ENCODE data around the gene LTA.

GRCh38 chr6:31528307-31528777 is 43.7 kb upstream of the LTA start:
- TF ChIP-seq CTCF (IDR thresholded peaks at IDR 0.05): no peak
- TF ChIP-seq EZH2 (IDR thresholded peaks at IDR 0.05; ENCODE audit: borderline replicate concordance, insufficient read depth, low read depth, low read length, poor library complexity, severe bottlenecking): no peak

Measured in B cell (primary cell).